GM19324 (cell line): ENCODE results near the gene HARS1.
A peak's percentile ranks its signal among the peaks of the same experiment; 100 is the strongest.
"Not testable (repeated sequence)": the region's sequence is repeated elsewhere in the genome, so short reads cannot be mapped to it uniquely, and the experiment has no call there.

Experiments
- ATAC-seq: cut with Tn5 transposase; IDR thresholded peaks from one replicate; pipeline ENCODE4 v1.9.1; 2021; ENCODE audit warnings: mild to moderate bottlenecking, moderate library complexity; ENCODE audit not compliant: unreplicated experiment, low FRiP score

HARS1 gene

GRCh38 chr5:140634103-140634502 lies 57.1 kb downstream of the HARS1 start:
- ATAC-seq: no peak

GRCh38 chr5:140633501-140633900 lies 57.7 kb downstream of the HARS1 start:
- ATAC-seq: no peak

GRCh38 chr5:140633021-140633471 lies 58.1 kb downstream of the HARS1 start, which contains the start of gene CD14:
CD14 (minus strand) TSS chr5:140633175; CDS start chr5:140633071, 104 bp downstream.
- no peak for ATAC-seq

GRCh38 chr5:140632366-140633020 lies 58.7 kb downstream of the HARS1 start:
- peak; percentile 70 for ATAC-seq

- ATAC-seq: peak; percentile 35
Observed at GRCh38 chr5:140631831-140632365, 59.3 kb downstream of the HARS1 start.

- no peak for ATAC-seq
Observed at GRCh38 chr5:140631036-140631417, 60.1 kb downstream of the HARS1 start.

- ATAC-seq: no peak
Observed at GRCh38 chr5:140630292-140631035, 60.7 kb downstream of the HARS1 start.

- no peak for ATAC-seq
Observed at GRCh38 chr5:140628711-140629110, 62.5 kb downstream of the HARS1 start.

GRCh38 chr5:140627972-140628371 lies 63.2 kb downstream of the HARS1 start:
- ATAC-seq: no peak

- ATAC-seq: not testable (repeated sequence)
Observed at GRCh38 chr5:140624886-140625285, 66.3 kb downstream of the HARS1 start.
